GM19035 (cell line): ENCODE results near the gene TMEM132C.

Source experiments
- ATAC-seq: cut with Tn5 transposase; IDR thresholded peaks from one replicate; pipeline ENCODE4 v1.9.1; 2021; ENCODE audit not compliant: unreplicated experiment

TMEM132C gene

GRCh38 chr12:128337431-128338170 is 70.6 kb downstream of the TMEM132C start:
- ATAC-seq, result no peak

DNA sequence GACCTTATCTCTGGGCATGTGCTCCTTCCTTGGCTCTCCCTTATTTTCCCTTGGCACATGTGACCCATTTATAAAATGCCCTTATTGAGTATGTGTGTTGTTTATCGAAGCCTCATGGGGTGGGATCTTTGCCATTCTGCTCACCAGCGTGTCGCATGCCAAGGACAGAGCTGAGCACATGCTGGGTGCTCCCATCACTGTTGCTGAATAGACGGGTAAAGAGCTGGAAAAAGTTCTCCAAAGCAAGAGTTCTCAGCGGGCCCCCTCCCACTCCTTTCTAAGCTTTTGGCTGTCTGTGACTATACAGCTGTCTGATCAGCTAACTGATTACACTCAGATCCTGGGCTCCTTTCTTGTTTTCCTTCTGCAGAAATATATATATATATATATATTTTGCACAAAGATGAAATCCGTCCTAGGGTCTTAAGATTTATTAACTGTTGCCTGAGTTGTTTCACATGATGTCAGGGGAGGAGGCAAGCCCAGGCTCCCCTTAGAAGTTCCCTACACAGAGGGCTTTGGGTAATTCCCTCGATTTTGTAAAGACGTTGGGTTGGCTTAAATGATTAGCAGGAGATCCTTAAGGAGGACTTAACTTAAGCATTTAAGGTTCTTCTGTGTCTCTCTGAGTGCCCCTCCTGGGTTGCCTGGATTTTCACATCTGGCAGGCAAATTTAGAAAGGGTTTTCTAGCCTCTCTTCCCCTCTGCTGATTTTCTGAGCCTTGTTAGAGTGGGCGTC is 71.6 kb downstream of the TMEM132C start:
- no peak for ATAC-seq

GRCh38 chr12:128339126-128339520 is 72.2 kb downstream of the TMEM132C start:
- no peak for ATAC-seq

- no peak for ATAC-seq
Observed at GRCh38 chr12:128339631-128340030, 72.7 kb downstream of the TMEM132C start.

DNA sequence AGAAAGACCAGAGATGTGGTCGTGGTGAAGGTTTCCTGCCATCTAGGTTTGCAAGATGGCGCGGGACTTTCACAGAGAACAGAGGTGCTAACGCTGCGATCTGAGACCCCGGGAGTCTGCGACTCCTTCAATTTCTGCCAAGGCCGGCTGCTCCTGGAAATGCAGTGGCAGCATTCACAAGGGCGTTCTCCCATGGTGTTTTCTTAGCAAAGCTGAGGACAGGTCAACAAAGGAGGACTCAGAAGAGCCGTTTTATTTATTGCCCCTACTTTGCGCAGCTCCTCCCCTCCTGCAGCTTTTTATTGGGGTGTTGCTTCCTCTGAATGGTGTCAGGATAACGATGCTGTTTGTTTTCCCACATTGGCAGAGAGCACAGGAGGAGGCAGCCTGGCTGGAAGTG is 86.3 kb downstream of the TMEM132C start:
- ATAC-seq, result no peak

- no peak for ATAC-seq
Observed at GRCh38 chr12:128356547-128356946, 89.6 kb downstream of the TMEM132C start.

GRCh38 chr12:128361400-128361995 is 94.5 kb downstream of the TMEM132C start:
- no peak for ATAC-seq

- no peak for ATAC-seq
Observed at GRCh38 chr12:128365032-128365431, 98.1 kb downstream of the TMEM132C start.

GRCh38 chr12:128365651-128366231 is 98.8 kb downstream of the TMEM132C start:
- no peak for ATAC-seq

GRCh38 chr12:128367961-128368360 is 101.0 kb downstream of the TMEM132C start:
- no peak for ATAC-seq

GRCh38 chr12:128381541-128381940 is 114.6 kb downstream of the TMEM132C start:
- no peak for ATAC-seq

- no peak for ATAC-seq
Observed at GRCh38 chr12:128381946-128382345, 115.0 kb downstream of the TMEM132C start.

GRCh38 chr12:128382946-128383345 is 116.0 kb downstream of the TMEM132C start:
- ATAC-seq, result no peak

DNA sequence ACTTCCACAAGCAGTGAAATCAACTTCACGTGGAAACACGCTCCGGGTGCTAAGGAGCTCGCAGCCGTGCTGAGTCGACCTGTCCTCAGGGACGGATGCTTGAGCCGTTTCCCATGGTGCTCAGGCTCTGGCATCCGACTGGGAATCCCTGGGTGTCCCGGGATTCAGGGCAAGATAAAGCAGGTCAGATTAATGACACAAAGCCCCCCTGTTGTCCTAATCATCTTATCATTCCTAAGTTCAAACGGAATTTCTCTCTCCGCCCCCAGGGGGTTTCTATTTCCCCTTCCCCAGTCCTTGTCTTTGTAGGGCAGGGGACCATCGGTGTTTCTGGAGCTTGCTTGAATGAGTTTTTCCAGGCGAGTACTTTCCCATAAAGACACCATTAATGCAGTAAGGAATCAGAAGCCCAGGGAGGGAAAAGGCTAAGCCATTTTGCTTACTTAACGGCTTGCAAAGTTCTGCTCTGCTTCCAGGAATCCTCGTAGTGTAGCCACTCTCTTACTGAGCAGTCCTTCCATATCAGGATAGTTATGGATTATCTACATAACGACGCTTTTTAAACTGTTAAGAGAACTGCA is 116.5 kb downstream of the TMEM132C start:
- ATAC-seq, result no peak

GRCh38 chr12:128385736-128386135 is 118.8 kb downstream of the TMEM132C start:
- ATAC-seq, result no peak

GRCh38 chr12:128387811-128388422 is 120.9 kb downstream of the TMEM132C start:
- peak; percentile 75 for ATAC-seq

GRCh38 chr12:128388461-128389000 is 121.6 kb downstream of the TMEM132C start:
- ATAC-seq, result no peak

DNA sequence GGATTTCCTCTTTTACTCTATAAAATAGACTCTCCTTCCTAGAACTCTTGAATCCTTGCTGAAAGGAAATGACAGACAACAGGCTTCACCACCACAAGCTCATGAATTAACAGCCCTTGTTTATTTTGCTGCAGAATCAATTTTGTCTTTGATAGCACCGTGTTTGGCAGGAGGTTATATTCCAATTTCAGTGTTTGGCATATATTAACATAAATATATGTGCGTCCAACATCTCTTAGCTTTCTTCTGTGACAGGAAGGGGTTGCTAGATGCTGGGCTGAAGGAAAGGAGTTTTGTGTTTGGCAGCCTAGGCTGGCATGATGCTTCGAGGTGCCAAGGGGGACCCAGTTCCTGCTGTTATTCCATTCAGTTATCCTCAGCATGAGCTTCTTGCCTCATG is 126.4 kb downstream of the TMEM132C start:
- no peak for ATAC-seq

DNA sequence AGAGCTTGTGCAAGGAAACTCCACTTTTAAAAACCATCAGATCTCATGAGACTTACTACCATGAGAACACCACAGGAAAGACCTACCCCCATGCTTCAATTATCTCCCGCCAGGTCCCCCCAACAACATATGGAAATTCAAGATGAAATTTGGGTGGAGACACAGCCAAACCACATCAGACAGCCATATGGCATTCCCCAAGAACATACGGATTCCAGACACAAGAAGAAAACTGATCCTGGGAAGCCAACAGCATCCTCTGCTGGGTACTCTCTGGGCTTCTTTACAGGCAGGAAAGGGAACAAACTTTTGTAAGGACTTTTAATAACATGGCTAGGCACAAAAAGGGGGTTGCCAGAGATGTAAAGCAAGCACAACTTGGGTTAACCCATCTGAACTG is 127.2 kb downstream of the TMEM132C start:
- no peak for ATAC-seq

GRCh38 chr12:128399253-128399652 is 132.3 kb downstream of the TMEM132C start:
- no peak for ATAC-seq
